Mucosa of descending colon (tissue), 3 donors: ENCODE data around the gene EFNB1. TPM values are rescaled to one million over a fixed set of nuclear protein-coding genes. Genes with fewer than 3 reads are reported as not detected.

Source experiments
- ATAC-seq: fragments of 200-7000 bp; cut with Tn5 transposase; one replicate; pipeline ENCODE4 v1.9.1; 2020; ENCODE audit warnings: mild to moderate bottlenecking, moderate library complexity
- DNase-seq, 3 donors: peaks; one replicate each; pipeline ENCODE4 v3.0.0-alpha.2; 2020
- H3K36me3 ChIP-seq: fragments of 200-600 bp; one replicate; pipeline ENCODE4 v1.8.0; 2021; ENCODE audit warnings: low read depth, mild to moderate bottlenecking
- H3K4me1 ChIP-seq: fragments of 200-600 bp; one replicate; pipeline ENCODE4 v1.8.0; 2021; ENCODE audit warnings: low read depth, mild to moderate bottlenecking
- H3K4me3 ChIP-seq: fragments of 200-600 bp; one replicate; pipeline ENCODE4 v1.8.0; 2021; ENCODE audit warnings: mild to moderate bottlenecking
- H3K9me3 ChIP-seq: fragments of 200-600 bp; one replicate; pipeline ENCODE4 v1.8.0; 2021; ENCODE audit warnings: mild to moderate bottlenecking
- CTCF ChIP-seq: fragments of 200-600 bp; IDR thresholded peaks from one replicate; pipeline ENCODE4 v1.8.0; 2022; ENCODE audit warnings: antibody characterized with exemption, mild to moderate bottlenecking
- intact Hi-C, 2 donors: fragments of 100-400 bp; cut with DNase I in 1 of 2; cut with micrococcal nuclease in 1 of 2; formaldehyde crosslinking; loops; one replicate each; pipeline versions ENCODE4 v1.11.0 to v1.11.1; 2022; cut with DNase I, micrococcal nuclease
- total RNA-seq, 3 donors: library from RNA; stranded (reverse); fragmentation: NEBNext Ultra II Directional in 2 of 3; extraction: Animal tissue kit (Norgen Biotek cat#: 25700) in 2 of 3; gene quantifications; one replicate each; pipeline versions ENCODE4 v1.2.1 to v1.2.4, GENCODE V29; 2021 to 2023
- donor health status: DM: no; HTN: no; CAD: no; lungs with moderate emphysema.
- donor health status: DM: no; HTN: no; CAD: no.
- donor health status: DM: no; HTN: yes; CAD: no.

EFNB1 gene
- total RNA-seq, 3 donors from 2014 or later, result 41.7 to 81.5 (median 66.3) TPM

- Histone ChIP-seq H3K9me3 (no peaks in the 10 kb centered on the region), H3K36me3 (no peaks in the 10 kb centered on the region), H3K4me3 (no peak overlapping the region), H3K4me1 (no peaks in the 10 kb centered on the region)
- no peak for TF ChIP-seq CTCF
- ATAC-seq (no peak), DNase-seq (no peak)
- intact Hi-C loops, result no loop called here
These were observed 48.8 kb downstream of the EFNB1 start for GRCh38 chrX:68877606-68878005.

- no peaks in the 10 kb centered on the region for H3K36me3 ChIP-seq
- no peak overlapping the region for H3K4me3 ChIP-seq
- no peak for TF ChIP-seq CTCF
- ATAC-seq (peak; percentile 29), DNase-seq (no peak)
- intact Hi-C loops, result no loop called here
- no peaks in the 10 kb centered on the region for H3K4me1 ChIP-seq
- no peaks in the 10 kb centered on the region for H3K9me3 ChIP-seq
These were observed 50.3 kb downstream of the EFNB1 start for GRCh38 chrX:68878977-68879645.

GRCh38 chrX:68880846-68881552, 52.2 kb downstream of the EFNB1 start:
- Histone ChIP-seq H3K4me1 (no peaks in the 10 kb centered on the region), H3K36me3 (no peaks in the 10 kb centered on the region), H3K4me3 (no peak overlapping the region), H3K9me3 (no peaks in the 10 kb centered on the region)
- DNase-seq (no peak), ATAC-seq (no peak)
- intact Hi-C loops, result no loop called here
- TF ChIP-seq CTCF, result no peak

GRCh38 chrX:68881911-68882310, 53.1 kb downstream of the EFNB1 start:
- DNase-seq, result no peak
- intact Hi-C loops, result no loop called here
- Histone ChIP-seq H3K4me1 (no peaks in the 10 kb centered on the region), H3K4me3 (no peak overlapping the region), H3K9me3 (no peaks in the 10 kb centered on the region), H3K36me3 (no peaks in the 10 kb centered on the region)
- TF ChIP-seq CTCF, result no peak
- no peak for ATAC-seq

- Histone ChIP-seq H3K36me3 (no peaks in the 10 kb centered on the region), H3K9me3 (no peaks in the 10 kb centered on the region), H3K4me1 (no peaks in the 10 kb centered on the region), H3K4me3 (no peak overlapping the region)
- no peak for TF ChIP-seq CTCF
- DNase-seq (no peak), ATAC-seq (peak; percentile 60)
- intact Hi-C loops, result no loop called here
These were observed 55.0 kb downstream of the EFNB1 start for GRCh38 chrX:68883800-68884199.
